Gastroesophageal sphincter (tissue), 3 donors: ENCODE results near the gene LZIC.

Experiments
- POLR2A ChIP-seq, 2 donors: fragments of 450-650 bp; IDR thresholded peaks; one replicate each; pipeline ENCODE4 v1.6.1; 2017; ENCODE audit warnings: antibody characterized with exemption in 2 of 2, mild to moderate bottlenecking in 2 of 2, moderate library complexity in 1 of 2
- TF ChIP-seq, protein P1 (sequence below), 4 experiments: fragments of 200-600 bp in 2 of 4; fragments of 450-650 bp in 2 of 4; sonication (generic) in 1 of 4; IDR thresholded peaks; one replicate each; pipeline ENCODE4 v1.5.1; 2017 to 2019; ENCODE audit warnings: antibody characterized with exemption in 4 of 4, mild to moderate bottlenecking in 2 of 4, moderate library complexity in 2 of 4

GRCh38 chr1:9884805-9885204, 58.4 kb downstream of the LZIC start:
- TF ChIP-seq, protein P1, sequence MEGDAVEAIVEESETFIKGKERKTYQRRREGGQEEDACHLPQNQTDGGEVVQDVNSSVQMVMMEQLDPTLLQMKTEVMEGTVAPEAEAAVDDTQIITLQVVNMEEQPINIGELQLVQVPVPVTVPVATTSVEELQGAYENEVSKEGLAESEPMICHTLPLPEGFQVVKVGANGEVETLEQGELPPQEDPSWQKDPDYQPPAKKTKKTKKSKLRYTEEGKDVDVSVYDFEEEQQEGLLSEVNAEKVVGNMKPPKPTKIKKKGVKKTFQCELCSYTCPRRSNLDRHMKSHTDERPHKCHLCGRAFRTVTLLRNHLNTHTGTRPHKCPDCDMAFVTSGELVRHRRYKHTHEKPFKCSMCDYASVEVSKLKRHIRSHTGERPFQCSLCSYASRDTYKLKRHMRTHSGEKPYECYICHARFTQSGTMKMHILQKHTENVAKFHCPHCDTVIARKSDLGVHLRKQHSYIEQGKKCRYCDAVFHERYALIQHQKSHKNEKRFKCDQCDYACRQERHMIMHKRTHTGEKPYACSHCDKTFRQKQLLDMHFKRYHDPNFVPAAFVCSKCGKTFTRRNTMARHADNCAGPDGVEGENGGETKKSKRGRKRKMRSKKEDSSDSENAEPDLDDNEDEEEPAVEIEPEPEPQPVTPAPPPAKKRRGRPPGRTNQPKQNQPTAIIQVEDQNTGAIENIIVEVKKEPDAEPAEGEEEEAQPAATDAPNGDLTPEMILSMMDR (IDR thresholded peaks at IDR 0.05), result no peak
- TF ChIP-seq POLR2A (IDR thresholded peaks at IDR 0.05), result no peak
